Chondrocyte (in vitro differentiated cells): ENCODE data around the gene CTR9. TPM values are rescaled to one million over a fixed set of nuclear protein-coding genes. Genes with fewer than 3 reads are reported as not detected.

Experiments
- DNase-seq: peaks from one replicate; pipeline ENCODE4 v3.0.0; 2021; ENCODE audit warnings: mixed read lengths, low spot score
- H3K27ac Mint-ChIP-seq: one replicate; pipeline ENCODE4 v1.8.0; 2021; ENCODE audit warnings: mild to moderate bottlenecking, moderate library complexity, mixed read lengths; ENCODE audit not compliant: unreplicated experiment
- H3K27me3 Mint-ChIP-seq: 2 replicates; pipeline ENCODE4 v1.8.0; 2021; ENCODE audit warnings: low read depth, mixed read lengths
- H3K36me3 Mint-ChIP-seq: 2 replicates; pipeline ENCODE4 v1.8.0; 2021; ENCODE audit warnings: low read depth, mixed read lengths
- H3K4me1 Mint-ChIP-seq: 2 replicates; pipeline ENCODE4 v1.8.0; 2021; ENCODE audit warnings: low read depth, mild to moderate bottlenecking, mixed read lengths
- H3K4me3 Mint-ChIP-seq: one replicate; pipeline ENCODE4 v1.8.0; 2021; ENCODE audit warnings: mild to moderate bottlenecking, moderate library complexity, mixed read lengths; ENCODE audit not compliant: unreplicated experiment
- H3K9me3 Mint-ChIP-seq: 2 replicates; pipeline ENCODE4 v1.8.0; 2021; ENCODE audit warnings: low read depth, mixed read lengths
- CTCF ChIP-seq: fragments of 200-600 bp; sonication (generic); IDR thresholded peaks from 2 replicates; pipeline ENCODE4 v1.5.0; 2021; ENCODE audit warnings: antibody characterized with exemption, mild to moderate bottlenecking, moderate library complexity
- total RNA-seq: library from RNA; stranded (reverse); gene quantifications from 3 replicates; pipeline ENCODE4 v1.2.1, GENCODE V29; 2021

CTR9 gene
- total RNA-seq, 1 donor from 2014 or later: 24.7 TPM

DNA sequence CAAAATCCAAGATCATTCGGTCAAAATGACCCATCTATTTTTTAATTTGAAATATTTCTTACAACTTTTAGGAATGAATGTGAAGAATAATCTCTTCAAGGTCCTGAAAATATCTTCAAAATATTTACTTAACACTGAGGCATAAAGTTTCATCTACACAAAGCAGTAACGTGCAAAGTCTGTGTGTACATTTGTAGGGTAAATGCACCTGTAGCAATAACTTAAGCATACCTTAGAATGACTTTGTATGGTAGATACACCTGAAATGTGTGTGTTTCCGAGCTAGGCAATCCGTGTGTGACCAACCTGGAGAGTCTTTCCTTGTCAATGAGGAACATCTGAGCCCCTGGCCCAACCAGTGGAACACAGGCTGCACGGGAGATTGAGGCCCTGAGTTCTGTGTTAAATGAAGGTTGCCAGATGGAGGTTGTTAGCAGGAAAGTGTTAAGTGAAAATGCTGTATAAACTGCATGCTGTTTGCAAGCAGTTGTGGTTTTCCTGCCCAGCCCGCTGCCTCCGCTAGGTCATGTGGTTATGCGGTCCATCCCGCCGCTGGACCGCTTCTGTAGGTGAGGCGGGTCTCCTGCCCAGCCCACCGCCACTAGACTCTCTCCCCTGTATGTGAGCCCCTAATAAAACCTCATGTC, 7.6 kb upstream of the CTR9 start:
- H3K9me3 Mint-ChIP-seq: no peaks in the 10 kb centered on the region
- no peaks in the 10 kb centered on the region for H3K27me3 Mint-ChIP-seq
- no peak overlapping the region for H3K4me3 Mint-ChIP-seq
- no peaks in the 10 kb centered on the region for H3K36me3 Mint-ChIP-seq
- TF ChIP-seq CTCF: no peak
- no peak for DNase-seq
- H3K4me1 Mint-ChIP-seq: no peaks in the 10 kb centered on the region
- H3K27ac Mint-ChIP-seq: no peak overlapping the region

DNA sequence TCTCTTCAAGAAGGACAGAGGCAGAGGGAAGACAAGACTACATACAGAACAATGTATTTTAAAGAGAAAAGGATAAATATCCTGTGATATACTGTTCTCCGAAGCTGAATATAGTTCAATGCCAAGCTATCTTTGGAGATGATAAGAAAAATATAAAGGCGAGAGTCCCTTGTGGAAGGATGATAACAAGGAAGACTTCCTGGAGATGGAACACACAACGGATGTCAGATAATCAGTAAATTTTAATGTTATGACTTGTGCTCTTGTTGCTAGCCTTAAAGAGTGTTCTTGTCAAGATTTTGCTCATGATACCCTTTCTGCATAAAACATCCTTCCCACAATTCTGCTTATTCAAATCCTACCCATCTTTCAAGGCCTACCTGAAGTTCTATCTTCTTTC, 6.8 kb upstream of the CTR9 start:
- Mint-ChIP-seq H3K4me1 (no peaks in the 10 kb centered on the region), H3K9me3 (no peaks in the 10 kb centered on the region), H3K4me3 (no peak overlapping the region), H3K27ac (no peak overlapping the region), H3K36me3 (no peaks in the 10 kb centered on the region), H3K27me3 (no peaks in the 10 kb centered on the region)
- TF ChIP-seq CTCF: no peak
- DNase-seq: no peak

DNA sequence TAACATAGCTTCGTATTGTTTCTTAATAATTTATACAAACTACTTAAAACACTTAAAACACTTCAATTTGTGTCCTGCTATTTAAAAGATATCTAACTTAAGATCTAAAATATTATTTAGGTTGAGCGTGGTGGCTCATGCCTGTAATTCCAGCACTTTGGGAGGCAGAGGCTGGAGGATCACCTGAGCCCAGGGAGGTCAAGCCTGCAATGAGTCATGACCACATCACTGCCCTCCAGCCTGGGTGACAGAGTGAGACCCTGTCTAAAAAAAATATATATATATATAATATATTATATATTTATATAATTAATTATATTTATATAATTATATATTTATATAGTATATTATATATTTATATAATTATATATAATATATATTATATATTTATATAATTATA, 4.2 kb upstream of the CTR9 start:
- Mint-ChIP-seq H3K4me1 (peaks cover under 1% of the 10 kb centered on the region), H3K27ac (no peak overlapping the region), H3K4me3 (no peak overlapping the region), H3K27me3 (no peaks in the 10 kb centered on the region), H3K9me3 (no peaks in the 10 kb centered on the region), H3K36me3 (no peaks in the 10 kb centered on the region)
- DNase-seq: no peak
- no peak for TF ChIP-seq CTCF

DNA sequence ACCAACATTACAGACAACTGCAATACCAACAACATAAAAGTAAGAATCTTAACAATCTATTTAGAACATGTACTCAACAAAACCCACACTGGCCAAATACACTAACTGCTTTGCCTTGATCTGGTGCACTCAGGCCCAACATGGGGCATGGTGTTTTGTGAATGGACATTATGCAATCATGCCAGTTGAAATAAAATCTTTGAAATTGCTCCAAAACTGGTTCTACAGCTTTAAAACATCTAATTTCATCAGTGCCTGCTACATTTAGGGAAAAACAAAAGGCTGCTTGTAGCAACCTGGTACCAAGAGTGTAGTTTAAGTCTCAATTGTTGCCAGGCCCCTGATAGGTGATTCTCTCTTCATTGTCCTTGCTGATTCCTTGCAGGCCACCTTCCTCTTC, 3.3 kb upstream of the CTR9 start:
- H3K27me3 Mint-ChIP-seq: no peaks in the 10 kb centered on the region
- no peak overlapping the region for H3K4me3 Mint-ChIP-seq
- peaks cover 8% of the 10 kb centered on the region for H3K4me1 Mint-ChIP-seq
- DNase-seq: no peak
- H3K36me3 Mint-ChIP-seq: peaks cover 1% of the 10 kb centered on the region
- no peak for TF ChIP-seq CTCF
- H3K27ac Mint-ChIP-seq: no peak overlapping the region
- no peaks in the 10 kb centered on the region for H3K9me3 Mint-ChIP-seq

GRCh38 chr11:10749476-10749875, 1.6 kb upstream of the CTR9 start:
- H3K36me3 Mint-ChIP-seq: peaks cover 1% of the 10 kb centered on the region
- no peak overlapping the region for H3K27ac Mint-ChIP-seq
- H3K4me1 Mint-ChIP-seq: peaks cover 8% of the 10 kb centered on the region
- no peaks in the 10 kb centered on the region for H3K9me3 Mint-ChIP-seq
- H3K4me3 Mint-ChIP-seq: no peak overlapping the region
- no peak for DNase-seq
- no peak for TF ChIP-seq CTCF
- H3K27me3 Mint-ChIP-seq: no peaks in the 10 kb centered on the region
